Neural progenitor cell (in vitro differentiated cells): ENCODE results near the gene LIN28A. TPM values are rescaled to one million over a fixed set of nuclear protein-coding genes. Genes with fewer than 3 reads are reported as not detected.

Experiments
- DNase-seq: peaks from one replicate; pipeline ENCODE4 v3.0.0-alpha.2; 2016; ENCODE audit warnings: low spot score
- H2AFZ ChIP-seq: fragments of 200-600 bp; sonication (generic); replicated peaks from 2 replicates; pipeline ENCODE4 v1.6.1; 2016; ENCODE audit warnings: antibody characterized with exemption
- H3F3A ChIP-seq: fragments of 200-600 bp; sonication (generic); 2 replicates; pipeline ENCODE4 v1.6.1; 2016; ENCODE audit warnings: antibody characterized with exemption, low read depth
- H3K27ac ChIP-seq: fragments of 200-600 bp; sonication (generic); 2 replicates; pipeline ENCODE4 v1.5.1; 2016; ENCODE audit warnings: mild to moderate bottlenecking
- H3K27me3 ChIP-seq: fragments of 200-600 bp; sonication (generic); 2 replicates; pipeline ENCODE4 v1.6.1; 2016; ENCODE audit warnings: mild to moderate bottlenecking, moderate library complexity
- H3K36me3 ChIP-seq: fragments of 200-600 bp; sonication (generic); 2 replicates; pipeline ENCODE4 v1.5.1; 2016
- H3K4me1 ChIP-seq: fragments of 200-600 bp; sonication (generic); 2 replicates; pipeline ENCODE4 v1.6.1; 2016; ENCODE audit warnings: mixed run types
- H3K4me2 ChIP-seq: fragments of 200-600 bp; sonication (generic); 2 replicates; pipeline ENCODE4 v1.6.1; 2016
- H3K4me3 ChIP-seq: fragments of 200-600 bp; sonication (generic); 2 replicates; pipeline ENCODE4 v1.5.1; 2016
- H3K79me2 ChIP-seq: fragments of 200-600 bp; sonication (generic); 2 replicates; pipeline ENCODE4 v1.6.1; 2016; ENCODE audit warnings: low read depth
- H3K9ac ChIP-seq: fragments of 200-600 bp; sonication (generic); 2 replicates; pipeline ENCODE4 v1.6.1; 2016
- H3K9me3 ChIP-seq: fragments of 200-600 bp; sonication (generic); 2 replicates; pipeline ENCODE4 v1.5.1; 2016; ENCODE audit warnings: low read depth
- H4K20me1 ChIP-seq: fragments of 200-600 bp; sonication (generic); 2 replicates; pipeline ENCODE4 v1.6.1; 2016; ENCODE audit warnings: low read depth
- H3K27ac Mint-ChIP-seq: 3 replicates; pipeline ENCODE4 v1.8.0; 2021; ENCODE audit warnings: mixed read lengths
- H3K27me3 Mint-ChIP-seq: 2 replicates; pipeline ENCODE4 v1.8.0; 2022; ENCODE audit warnings: low read depth, mild to moderate bottlenecking, inconsistent platforms, moderate library complexity, mixed read lengths; ENCODE audit not compliant: insufficient read depth
- H3K36me3 Mint-ChIP-seq: 3 replicates; pipeline ENCODE4 v1.8.0; 2021; ENCODE audit warnings: mixed read lengths
- H3K4me1 Mint-ChIP-seq: 3 replicates; pipeline ENCODE4 v1.8.0; 2021; ENCODE audit warnings: mixed read lengths
- H3K4me3 Mint-ChIP-seq: 3 replicates; pipeline ENCODE4 v1.8.0; 2021; ENCODE audit warnings: mild to moderate bottlenecking, moderate library complexity, mixed read lengths
- H3K9me3 Mint-ChIP-seq: 3 replicates; pipeline ENCODE4 v1.8.0; 2020; ENCODE audit warnings: mixed read lengths
- CTCF ChIP-seq: fragments of 200-600 bp; sonication (generic); IDR thresholded peaks from 2 replicates; pipeline ENCODE4 v1.5.1; 2017; ENCODE audit warnings: antibody characterized with exemption, mild to moderate bottlenecking
- EZH2 ChIP-seq: fragments of 200-600 bp; sonication (generic); IDR thresholded peaks from 2 replicates; pipeline ENCODE4 v1.6.1; 2017; ENCODE audit warnings: antibody characterized with exemption, mild to moderate bottlenecking, moderate library complexity
- EZH2phosphoT487 ChIP-seq: fragments of 200-600 bp; sonication (generic); IDR thresholded peaks from 2 replicates; pipeline ENCODE4 v1.6.1; 2017; ENCODE audit warnings: antibody characterized with exemption
- total RNA-seq: library from RNA; depleted of rRNA; stranded (reverse); fragments of >200 nt; gene quantifications from 2 replicates; pipeline ENCODE4 v1.2.3, GENCODE V29; 2015; ENCODE audit warnings: low replicate concordance

Gene LIN28A
- total RNA-seq, 1 donor from 2014 or later = 1,384 TPM

- Histone ChIP-seq H3K27me3 (no peaks in the 10 kb centered on the region), H3F3A (peaks cover 7% of the 10 kb centered on the region), H3K4me2 (no peak overlapping the region), H3K9ac (no peak overlapping the region), H2AFZ (no peak overlapping the region), H3K4me1 (no peaks in the 10 kb centered on the region), H3K4me3 (no peak overlapping the region), H4K20me1 (peaks cover 2% of the 10 kb centered on the region), H3K79me2 (no peaks in the 10 kb centered on the region), H3K36me3 (no peaks in the 10 kb centered on the region), H3K27ac (no peak overlapping the region), H3K9me3 (no peaks in the 10 kb centered on the region)
- H3K9me3 Mint-ChIP-seq = no peaks in the 10 kb centered on the region
- TF ChIP-seq EZH2 (no peak), EZH2phosphoT487 (no peak)
- H3K36me3 Mint-ChIP-seq = peaks cover 23% of the 10 kb centered on the region
- peaks cover 2% of the 10 kb centered on the region for H3K27me3 Mint-ChIP-seq
- no peak overlapping the region for H3K27ac Mint-ChIP-seq
- H3K4me1 Mint-ChIP-seq = no peaks in the 10 kb centered on the region
- H3K4me3 Mint-ChIP-seq = no peak overlapping the region
- DNase-seq = no peak
Observed at GRCh38 chr1:26459148-26459547, 48.5 kb downstream of the LIN28A start.

- Histone ChIP-seq H3K4me1 (no peaks in the 10 kb centered on the region), H3K27ac (no peak overlapping the region), H3K27me3 (no peaks in the 10 kb centered on the region), H3K9me3 (no peaks in the 10 kb centered on the region), H2AFZ (no peak overlapping the region), H3F3A (peaks cover 7% of the 10 kb centered on the region), H3K9ac (no peak overlapping the region), H3K36me3 (no peaks in the 10 kb centered on the region), H3K79me2 (no peaks in the 10 kb centered on the region), H3K4me3 (no peak overlapping the region), H3K4me2 (no peak overlapping the region), H4K20me1 (peaks cover 4% of the 10 kb centered on the region)
- Mint-ChIP-seq H3K4me1 (no peaks in the 10 kb centered on the region), H3K27ac (no peak overlapping the region), H3K9me3 (no peaks in the 10 kb centered on the region), H3K27me3 (peaks cover 2% of the 10 kb centered on the region), H3K4me3 (no peak overlapping the region), H3K36me3 (peaks cover 22% of the 10 kb centered on the region)
- no peak for TF ChIP-seq EZH2phosphoT487
- no peak for TF ChIP-seq EZH2
- TF ChIP-seq CTCF = no peak
- no peak for DNase-seq
Observed at GRCh38 chr1:26459573-26460031, 49.0 kb downstream of the LIN28A start.

GRCh38 chr1:26468911-26469310 is 58.3 kb downstream of the LIN28A start:
- peaks cover 43% of the 10 kb centered on the region for H3K4me1 ChIP-seq
- H4K20me1 ChIP-seq = peaks cover 65% of the 10 kb centered on the region
- peaks cover 50% of the 10 kb centered on the region for H3K4me1 Mint-ChIP-seq
- H3K27me3 Mint-ChIP-seq = peaks cover 2% of the 10 kb centered on the region
- peaks cover 33% of the 10 kb centered on the region for H3K79me2 ChIP-seq
- peak overlapping the region; percentile 71 for H3K4me2 ChIP-seq
- no peak overlapping the region for H2AFZ ChIP-seq
- no peaks in the 10 kb centered on the region for H3K9me3 ChIP-seq
- no peak overlapping the region for H3K9ac ChIP-seq
- peaks cover 35% of the 10 kb centered on the region for H3K36me3 Mint-ChIP-seq
- peak overlapping the region; percentile 21 for H3K4me3 ChIP-seq
- H3K27me3 ChIP-seq = no peaks in the 10 kb centered on the region
- DNase-seq = peak; percentile 50
- no peak for TF ChIP-seq EZH2
- no peak for TF ChIP-seq EZH2phosphoT487
- no peak for TF ChIP-seq CTCF
- no peak overlapping the region for H3K4me3 Mint-ChIP-seq
- no peak overlapping the region for H3K27ac Mint-ChIP-seq
- peak overlapping the region; percentile 78 for H3K27ac ChIP-seq
- no peaks in the 10 kb centered on the region for H3K9me3 Mint-ChIP-seq
- peaks cover 8% of the 10 kb centered on the region for H3K36me3 ChIP-seq
- H3F3A ChIP-seq = peaks cover 62% of the 10 kb centered on the region

GRCh38 chr1:26469558-26469957 is 58.9 kb downstream of the LIN28A start:
- peak; percentile 81 for DNase-seq
- no peak overlapping the region for H3K9ac ChIP-seq
- Mint-ChIP-seq H3K9me3 (no peaks in the 10 kb centered on the region), H3K36me3 (peaks cover 40% of the 10 kb centered on the region), H3K4me1 (peaks cover 57% of the 10 kb centered on the region), H3K4me3 (peak overlapping the region; percentile 97), H3K27me3 (peaks cover 2% of the 10 kb centered on the region), H3K27ac (peak overlapping the region; percentile 62)
- peak overlapping the region; percentile 78 for H3K27ac ChIP-seq
- peaks cover 49% of the 10 kb centered on the region for H3K4me1 ChIP-seq
- H3K4me3 ChIP-seq = peak overlapping the region; percentile 21
- H3K79me2 ChIP-seq = peaks cover 40% of the 10 kb centered on the region
- no peaks in the 10 kb centered on the region for H3K9me3 ChIP-seq
- H2AFZ ChIP-seq = no peak overlapping the region
- peaks cover 67% of the 10 kb centered on the region for H4K20me1 ChIP-seq
- peaks cover 68% of the 10 kb centered on the region for H3F3A ChIP-seq
- TF ChIP-seq CTCF (no peak), EZH2 (no peak), EZH2phosphoT487 (no peak)
- peaks cover 15% of the 10 kb centered on the region for H3K36me3 ChIP-seq
- H3K27me3 ChIP-seq = no peaks in the 10 kb centered on the region
- peak overlapping the region; percentile 71 for H3K4me2 ChIP-seq
